RPMI7951 (cell line): ENCODE results near the gene RUVBL1. TPM values are rescaled to one million over a fixed set of nuclear protein-coding genes. Genes with fewer than 3 reads are reported as not detected.

ENCODE experiments used
- DNase-seq: peaks from one replicate; pipeline ENCODE4 v3.0.0-alpha.2; 2012; ENCODE audit warnings: low read depth
- total RNA-seq: library from RNA; depleted of rRNA; stranded (reverse); fragments of >200 nt; shearing (Covaris generic); gene quantifications from 2 replicates; pipeline ENCODE4 v1.2.3, GENCODE V29; 2014

The RUVBL1 gene
- total RNA-seq, 1 experiment from 2014 or later: 115 TPM

DNA sequence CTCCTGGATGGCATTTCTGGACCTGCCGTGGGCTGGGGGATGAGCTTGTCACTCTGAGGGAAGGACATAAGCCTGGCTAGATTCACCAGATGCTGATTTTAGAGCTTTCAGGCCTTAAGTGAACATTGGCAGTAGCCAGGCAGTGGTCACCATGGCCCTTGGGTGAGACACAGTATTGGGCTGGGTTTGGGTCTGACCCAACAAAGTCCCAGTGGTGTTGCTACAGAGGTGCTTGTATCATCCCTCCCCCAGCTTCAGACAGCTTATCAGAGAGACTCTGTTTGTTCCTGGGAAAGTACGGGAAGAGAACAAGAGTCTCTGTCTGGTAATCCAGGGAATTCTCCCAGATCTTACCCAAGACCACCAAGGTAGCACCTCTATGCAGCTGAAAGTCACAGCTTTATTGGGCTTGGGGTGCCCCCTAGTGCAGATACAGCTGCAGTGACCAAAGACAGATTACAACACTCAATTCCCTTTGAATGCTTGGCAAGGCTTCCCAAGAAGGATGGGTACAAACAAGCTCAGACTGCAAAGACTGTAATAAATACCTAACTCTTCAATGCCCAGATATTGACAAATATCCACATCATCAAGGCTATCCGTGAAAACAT is 9.8 kb upstream of the RUVBL1 start:
- peak; percentile 59 for DNase-seq

DNA sequence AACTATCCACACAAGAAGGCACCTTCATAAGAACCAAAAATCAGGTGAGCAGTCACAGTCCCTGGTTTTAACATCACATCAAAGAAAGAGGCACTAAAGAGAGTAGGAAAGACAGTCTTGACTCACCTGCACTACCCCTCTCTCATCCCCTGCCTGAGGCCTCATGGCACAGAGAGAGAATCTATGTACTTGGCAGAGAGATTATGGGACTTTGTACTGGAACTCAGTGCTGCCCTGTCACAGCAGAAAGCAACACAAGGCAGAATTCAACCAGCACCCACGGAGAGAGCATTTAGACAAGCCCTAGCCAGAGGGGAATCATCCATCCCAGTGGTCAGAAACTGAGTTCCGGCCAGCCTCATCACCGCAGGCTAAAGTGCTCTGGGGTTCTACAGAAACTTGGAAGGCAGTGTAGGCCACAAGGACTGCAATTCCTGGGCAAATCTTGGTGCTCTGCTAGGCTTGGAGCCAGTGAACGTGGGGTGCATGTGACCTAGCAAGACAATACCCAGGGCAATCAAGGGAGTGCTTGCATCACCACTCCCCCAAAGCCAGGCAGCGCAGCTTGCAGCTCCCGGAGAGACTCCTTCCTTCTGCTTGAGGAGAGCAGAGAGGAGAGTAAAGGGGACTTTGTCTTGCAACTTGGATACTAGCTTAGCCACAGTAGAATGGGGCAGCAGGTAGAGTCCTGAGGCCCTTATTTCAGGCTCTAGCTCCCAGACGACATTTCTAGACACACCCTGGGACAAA is 8.5 kb upstream of the RUVBL1 start:
- peak; percentile 36 for DNase-seq

DNA sequence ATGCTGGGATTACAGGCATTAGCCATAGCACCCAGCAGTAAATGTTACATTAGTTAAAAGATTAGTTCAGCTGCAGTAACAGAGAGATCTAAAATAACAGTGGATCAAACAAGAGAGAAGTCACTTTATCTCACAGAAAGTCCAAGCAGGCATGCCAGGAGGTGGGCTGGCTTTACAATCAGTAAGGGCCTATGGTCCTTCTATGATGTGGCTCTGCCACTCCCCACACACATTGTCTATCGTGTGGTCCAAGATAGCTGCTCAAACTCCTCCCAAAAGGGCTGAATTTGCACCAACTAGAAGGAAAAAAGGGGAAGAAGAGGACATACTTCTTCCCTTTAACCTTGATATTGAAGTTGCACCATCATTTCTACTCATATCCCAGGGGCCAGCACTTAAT is 4.6 kb upstream of the RUVBL1 start:
- no peak for DNase-seq

DNA sequence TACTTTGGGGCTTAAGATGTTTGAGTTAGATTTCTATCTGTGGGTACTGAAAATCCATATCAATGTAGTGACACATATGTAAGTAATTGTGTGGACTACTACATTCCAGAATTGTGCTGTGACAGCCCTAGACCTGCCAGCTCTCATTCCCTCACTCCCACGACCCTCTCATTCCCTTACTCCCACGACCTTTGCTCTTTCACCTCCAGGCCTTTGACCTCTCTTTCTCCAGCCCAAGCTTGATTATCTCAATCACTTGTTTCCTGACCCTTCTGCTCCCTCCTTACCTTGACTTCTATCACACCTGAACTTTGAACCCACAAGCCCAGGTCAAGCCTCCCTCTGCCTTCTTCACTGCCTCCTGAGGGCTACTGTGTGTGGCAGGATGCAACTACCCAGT is 3.6 kb upstream of the RUVBL1 start:
- DNase-seq: no peak

DNA sequence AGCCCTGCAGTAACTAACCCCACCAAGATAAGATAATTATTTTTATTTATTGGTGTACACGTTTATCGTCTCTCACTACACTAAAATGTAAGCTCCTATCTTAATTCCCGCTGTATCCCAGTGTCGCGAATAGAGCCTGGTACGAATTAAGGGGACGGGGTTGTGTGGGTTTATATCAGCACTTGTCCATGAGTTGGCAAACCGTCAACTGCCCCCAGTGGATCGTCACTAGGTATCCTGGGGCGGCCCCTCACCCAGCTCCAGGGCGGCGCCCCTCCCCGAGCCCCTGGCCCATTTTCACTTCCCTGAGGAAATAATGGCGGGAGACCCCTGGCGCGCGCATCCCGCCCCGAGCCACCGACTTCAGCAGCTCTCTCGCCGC is 465 bp downstream of the RUVBL1 start:
- no peak for DNase-seq

DNA sequence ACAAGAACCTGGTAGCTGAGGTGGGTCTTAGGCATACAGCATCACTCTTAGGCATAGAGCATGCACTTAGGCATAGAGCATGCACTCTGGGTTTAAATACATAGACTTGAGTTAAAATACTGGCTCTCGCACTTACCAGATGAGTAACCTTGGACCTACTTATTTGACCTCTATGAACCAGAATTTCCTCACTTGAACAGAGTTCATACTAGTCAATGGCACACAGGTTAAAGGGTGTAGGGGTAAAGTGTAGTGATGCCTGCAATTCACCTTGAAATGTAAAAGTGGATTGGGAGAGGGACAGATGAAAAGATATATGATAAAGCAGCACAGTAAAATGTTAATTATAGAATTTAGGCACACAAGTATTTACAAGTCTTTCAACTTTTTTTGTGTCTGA is 1.6 kb downstream of the RUVBL1 start:
- DNase-seq: no peak

DNA sequence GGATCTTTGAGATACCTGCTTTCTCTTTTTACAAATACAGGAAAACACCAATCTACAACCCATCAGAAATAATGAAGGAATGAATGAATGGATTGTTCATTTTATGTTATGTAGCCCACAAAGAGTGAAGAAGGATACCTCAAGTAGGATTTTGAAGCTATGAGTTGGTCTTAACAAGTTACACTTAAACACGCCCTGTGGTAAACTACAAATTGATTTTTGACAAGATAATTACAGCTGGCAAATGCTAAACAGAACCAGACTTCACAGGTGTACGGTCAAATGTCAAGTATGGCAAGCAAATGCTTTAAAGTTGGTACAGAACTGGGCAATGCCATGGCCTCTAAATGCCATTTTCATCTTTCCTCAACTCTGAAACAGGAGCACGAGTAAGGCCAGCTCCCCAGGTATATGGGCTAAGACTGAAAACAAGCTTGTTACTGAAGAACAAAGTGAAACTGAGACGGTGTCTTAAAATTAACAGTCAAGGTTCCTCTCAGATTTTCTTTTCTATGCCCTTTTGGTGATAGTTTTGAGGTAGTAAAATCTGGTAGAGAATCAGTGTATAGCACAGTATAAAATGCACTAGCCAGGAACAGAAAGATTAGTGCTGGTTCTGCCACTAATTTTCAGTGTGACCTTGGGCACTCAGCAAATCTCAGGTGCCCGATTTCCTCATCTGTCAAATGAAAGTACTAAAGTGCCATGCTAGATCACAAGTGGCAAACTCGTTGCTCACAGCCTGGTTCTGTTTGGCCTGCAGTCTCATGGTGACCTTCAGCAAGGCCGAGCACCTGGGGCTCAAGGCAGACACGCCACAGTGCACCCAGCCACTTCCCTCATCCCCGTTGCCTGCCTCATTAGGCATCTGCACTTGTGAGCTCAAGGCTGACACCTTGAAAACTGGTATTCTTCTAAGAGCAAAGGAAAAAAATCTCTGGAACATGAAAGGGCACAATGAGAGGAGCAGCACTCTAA is 9.5 kb downstream of the RUVBL1 start:
- DNase-seq: no peak

DNA sequence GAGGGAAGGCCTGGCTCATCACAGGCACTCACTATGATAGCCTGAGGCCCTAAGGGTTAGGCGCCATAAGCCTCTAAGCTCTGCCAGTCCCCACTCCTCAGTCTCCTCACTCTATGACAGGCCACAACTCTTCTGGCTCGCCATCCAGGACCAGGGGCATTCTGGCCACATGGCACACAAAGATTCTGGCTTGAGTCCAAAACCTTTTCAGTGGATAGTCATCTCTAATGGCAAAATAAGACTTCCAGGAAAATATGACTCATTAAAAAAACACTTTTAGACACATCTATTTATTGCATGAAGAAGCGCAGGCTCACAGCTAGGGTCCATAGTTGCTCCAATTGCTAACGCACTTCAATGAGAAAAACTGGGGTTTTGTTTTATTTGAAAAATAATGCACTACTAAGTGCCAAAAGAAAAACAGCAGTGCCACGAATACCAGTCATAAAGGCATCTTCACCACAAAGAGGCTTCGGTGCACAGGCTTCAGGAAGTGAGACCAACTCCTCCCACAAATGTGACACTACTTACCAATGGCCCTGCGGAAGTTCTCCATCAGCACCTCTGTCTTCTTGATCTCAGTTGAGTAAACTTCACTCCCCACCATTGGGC is 11.1 kb downstream of the RUVBL1 start:
- peak; percentile 97 for DNase-seq

DNA sequence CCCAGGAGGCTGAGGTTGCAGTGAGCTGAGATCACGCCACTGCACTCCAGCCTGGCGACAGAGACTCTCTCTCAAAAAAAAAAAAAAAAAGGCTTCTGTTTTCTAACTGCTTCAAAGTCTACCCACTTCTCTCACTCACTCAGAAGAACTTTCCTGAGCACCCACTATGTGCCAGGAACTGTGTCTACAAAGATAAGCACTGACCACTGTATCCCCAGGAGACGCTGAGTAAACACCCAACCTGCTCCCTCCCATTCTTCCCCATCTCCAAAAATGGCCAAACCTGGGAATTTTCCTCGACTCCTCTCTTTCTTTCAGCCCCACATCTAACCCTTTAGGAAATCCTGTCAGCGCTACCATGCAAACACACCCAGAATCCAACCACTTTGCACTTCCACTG is 12.5 kb downstream of the RUVBL1 start:
- DNase-seq: no peak

DNA sequence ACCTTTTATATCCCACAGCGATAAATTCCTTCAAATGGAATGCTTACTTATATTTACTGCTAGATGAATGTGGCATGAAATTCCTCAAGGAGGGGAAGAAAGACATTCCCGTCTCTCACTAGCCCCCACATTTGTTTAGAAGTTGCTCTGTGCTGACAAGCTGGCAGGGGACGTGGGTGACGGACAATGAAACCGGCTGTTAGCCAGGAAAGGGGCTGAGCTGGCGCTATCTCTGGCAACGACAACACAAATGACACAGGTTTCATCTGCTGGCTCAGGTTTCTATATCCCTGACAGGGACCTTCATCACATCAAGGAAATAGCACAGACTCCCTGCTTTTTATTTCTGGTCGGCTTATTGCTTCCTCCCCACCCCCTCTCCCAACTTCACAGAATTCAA is 15.8 kb downstream of the RUVBL1 start:
- no peak for DNase-seq

DNA sequence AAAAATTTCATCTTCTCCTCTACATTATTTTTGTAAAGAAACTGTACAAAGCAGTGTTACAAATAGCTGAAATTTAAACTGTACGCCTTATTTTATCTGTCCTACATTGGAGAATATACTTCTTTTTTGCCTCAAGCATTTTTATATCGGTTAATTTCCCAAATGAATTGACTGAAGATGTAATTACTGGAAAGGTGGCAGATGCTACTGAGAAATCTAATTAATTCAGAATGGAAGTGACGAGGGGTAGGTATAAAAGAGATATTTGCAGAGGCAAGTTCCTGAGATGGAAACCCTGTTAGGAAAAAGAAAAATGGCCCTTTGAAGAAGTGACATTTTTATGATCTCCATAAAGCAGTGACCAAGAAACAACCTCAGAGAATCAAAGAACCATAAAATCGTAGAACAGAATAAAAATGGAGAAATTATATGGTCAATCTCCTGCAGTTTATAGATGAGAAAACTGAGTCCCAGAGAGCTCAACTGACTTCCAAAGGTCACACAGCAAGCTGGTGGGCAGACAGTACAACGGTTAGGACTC is 20.4 kb downstream of the RUVBL1 start:
- DNase-seq: no peak

DNA sequence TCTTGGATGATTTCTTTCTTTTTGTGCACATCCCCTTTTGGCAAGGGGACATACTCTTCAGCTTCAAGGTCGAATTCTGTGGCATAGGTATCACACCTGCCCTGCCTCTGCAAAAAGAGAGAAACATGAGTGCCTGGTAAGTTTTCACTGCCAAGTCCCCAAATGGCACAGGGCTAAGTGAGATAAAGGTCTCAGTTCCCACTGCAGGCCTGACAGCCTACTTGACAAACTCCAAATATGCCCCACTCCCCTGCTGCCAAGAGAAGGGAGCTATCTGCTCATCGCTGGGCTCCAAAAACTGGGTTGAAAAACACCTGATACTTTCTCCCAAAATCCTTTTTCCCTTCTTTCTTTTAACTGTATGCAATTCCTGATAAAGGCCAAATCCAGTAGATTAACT is 23.0 kb downstream of the RUVBL1 start:
- no peak for DNase-seq

DNA sequence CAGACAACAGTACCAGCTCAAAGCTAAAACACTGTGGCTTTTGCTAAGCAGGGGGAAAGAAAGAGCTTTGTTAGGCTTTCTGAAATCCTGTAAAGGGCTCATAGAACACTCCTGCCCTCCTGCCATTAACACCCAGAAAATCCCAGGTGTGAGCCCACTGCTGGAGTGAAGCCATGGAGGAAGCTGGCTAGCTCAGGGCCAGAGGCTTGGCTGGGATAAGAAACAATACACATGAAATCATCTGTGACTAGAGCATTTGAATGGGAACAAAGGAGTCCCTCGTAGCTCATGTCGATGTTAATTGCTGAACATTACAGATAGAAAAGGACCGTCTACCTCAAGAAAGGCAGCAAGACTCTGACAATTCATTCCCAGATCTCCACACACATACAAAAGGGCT is 23.5 kb downstream of the RUVBL1 start:
- DNase-seq: no peak

DNA sequence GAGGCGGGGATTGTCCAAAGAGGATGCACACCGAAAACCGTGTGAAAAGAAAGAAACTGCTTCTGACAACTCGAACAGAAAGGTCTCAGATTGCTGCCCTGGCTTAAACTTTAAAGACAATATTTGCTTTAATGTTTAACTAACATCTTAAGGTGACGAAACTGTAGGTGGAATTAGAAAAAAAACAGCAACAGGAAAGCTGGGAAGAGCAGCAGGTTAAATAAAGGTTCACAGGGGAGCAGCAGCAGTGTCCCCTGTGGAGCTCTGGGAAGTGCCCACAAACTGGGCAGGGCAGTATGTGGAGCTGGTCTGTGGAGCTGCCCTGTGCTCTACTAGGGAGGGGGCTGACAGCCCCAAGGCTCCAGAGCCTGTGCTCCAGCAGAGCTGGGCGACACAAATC is 25.4 kb downstream of the RUVBL1 start:
- DNase-seq: no peak

DNA sequence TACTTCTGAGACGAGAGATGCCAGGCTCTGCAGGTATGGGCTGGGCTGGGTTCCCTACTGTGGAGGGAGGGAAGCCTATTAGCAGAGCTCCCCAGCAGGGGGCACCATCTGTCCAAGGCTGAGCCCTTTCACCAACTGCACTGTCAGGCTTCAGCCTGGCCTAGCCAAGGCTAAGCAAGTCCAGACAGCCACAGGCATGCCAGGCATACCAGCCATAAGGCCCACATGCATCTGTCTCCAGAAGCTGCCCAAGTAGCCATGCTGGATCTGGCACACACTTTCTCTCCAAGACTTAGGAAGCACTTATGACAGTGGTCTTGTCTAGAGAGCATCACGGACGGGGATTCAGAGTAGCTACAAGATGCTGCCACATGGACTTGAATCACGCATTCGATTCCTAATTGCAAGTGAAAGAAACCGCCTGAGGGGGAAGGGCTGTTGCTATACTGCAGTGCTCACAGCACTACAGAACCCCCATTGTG is 28.3 kb downstream of the RUVBL1 start:
- DNase-seq: peak; percentile 78

DNA sequence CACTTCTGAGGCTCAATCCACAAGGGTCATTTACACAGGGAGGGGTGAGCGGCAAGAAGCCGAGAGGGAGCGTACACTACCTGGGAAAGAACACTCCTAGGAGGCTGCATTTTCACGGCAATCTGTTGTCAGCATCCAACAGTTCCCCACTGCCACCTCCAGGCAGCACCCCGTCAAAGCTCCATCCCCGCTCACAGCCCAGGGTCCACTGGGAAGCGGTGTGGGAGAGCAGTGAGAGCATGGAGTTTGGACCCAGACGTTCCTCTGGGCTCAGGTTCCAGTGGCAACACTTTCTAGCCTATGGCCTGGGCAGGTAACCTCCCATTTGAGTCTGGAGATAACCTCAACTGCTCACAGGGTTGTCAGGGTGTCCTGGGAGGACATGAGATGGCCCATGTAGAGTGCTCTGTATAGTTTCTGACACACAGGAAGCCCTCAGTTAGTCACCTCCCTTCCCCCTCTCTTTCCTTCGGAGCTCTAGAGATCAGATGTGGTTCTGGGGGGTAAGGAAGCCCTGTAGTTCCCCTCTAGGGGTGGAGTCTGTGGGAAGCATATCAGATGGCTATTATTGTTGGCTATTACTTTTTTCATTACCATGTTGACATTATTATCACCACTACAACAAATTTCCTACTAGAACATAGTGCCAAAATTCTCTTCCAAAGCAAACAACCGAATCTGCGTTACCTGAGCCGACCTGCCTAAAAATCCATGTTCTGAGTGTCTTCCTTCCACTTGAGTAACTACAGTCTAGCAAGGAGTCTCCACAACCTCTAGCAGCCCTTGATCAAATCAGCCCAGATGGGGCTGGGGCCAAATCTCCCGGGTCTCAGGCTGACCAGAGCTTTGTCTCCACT is 29.1 kb downstream of the RUVBL1 start:
- DNase-seq: no peak

DNA sequence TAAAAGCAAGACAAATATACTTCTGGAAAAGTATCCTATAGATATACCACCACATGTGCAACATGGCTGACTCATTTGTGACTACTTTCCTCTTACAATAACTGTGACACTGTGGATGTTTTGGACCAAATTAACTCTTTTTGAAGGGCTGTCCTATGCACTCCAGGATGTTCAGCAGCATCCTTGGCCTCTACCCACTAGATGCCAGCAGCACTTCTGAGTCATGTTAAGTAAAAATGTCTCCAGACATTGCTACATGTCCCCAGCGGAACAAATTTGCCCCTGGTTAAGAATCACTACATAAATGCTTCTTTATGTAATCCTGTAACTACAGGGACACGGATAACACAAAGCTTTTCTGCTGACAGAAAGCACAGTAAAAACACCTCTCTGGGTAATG is 32.0 kb downstream of the RUVBL1 start:
- peak; percentile 25 for DNase-seq

DNA sequence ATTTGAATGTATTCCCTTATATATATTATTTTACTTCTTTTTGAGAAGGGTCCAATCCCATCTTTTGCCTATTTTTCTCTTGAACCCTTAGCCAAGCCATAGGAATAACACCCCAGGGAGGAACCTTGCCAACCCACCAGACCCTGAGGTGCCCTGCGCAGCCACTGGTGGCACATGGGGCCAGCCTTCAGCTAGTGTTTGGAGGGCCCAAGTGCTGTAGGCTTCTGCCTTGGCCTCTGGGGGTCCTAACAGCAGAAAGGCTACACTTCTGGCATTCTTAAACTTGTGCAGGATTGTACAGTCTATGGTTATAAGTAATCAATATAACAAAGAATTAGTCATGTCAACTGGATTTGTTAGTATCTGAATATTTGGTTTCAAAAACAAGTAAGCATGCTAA is 34.5 kb downstream of the RUVBL1 start:
- no peak for DNase-seq

DNA sequence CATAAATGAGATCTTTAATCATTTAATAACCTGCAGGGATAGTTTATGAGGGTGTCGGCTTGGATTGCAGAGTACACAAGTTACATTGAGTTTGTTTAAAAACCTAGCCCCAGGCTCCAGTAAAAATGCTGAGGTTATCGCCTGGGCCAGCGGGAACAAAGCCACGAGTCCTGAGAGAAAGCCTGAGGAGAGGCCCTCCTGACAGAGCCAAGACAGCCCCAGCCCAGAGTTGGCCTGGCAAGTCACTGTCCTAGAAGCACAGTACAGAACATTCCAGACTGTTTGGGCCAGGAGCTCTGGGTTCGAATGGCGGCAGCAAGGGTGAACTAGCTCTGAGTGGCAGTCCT is 39.0 kb downstream of the RUVBL1 start:
- DNase-seq: no peak

DNA sequence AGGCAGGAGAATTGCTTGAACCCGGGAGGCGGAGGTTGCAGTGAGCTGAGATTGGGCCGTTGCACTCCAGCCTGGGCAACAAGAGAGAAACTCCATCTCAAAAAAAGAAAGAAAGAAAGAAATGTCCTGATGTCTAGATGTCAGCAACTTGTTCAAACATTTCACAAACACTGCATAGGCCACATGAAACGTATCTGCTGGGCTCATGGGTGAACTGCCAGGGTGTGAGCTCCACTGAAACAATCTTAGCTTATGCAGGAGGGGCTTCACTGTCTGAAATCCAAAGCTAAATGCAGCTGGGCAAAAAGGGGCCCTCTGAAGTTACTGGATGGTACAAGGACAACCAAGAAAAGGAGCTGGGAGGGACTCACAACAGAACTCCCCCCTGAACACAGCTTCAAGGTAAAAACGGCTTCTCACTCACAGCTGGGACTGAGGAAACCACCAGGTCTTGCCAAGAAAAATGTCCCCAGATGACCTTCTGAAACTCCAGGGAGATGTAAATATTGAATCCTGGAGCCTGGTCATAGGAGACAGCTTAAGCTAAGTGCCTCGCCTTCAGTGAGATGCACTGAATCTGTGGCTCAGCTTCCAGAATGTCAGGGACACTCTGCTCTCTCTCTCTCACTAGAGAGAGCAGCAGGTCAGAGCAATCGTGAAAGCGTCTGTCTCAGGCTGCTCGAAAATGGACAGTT is 39.5 kb downstream of the RUVBL1 start:
- DNase-seq: peak; percentile 41
